ENCODE results near the gene POMC. TPM values are rescaled to one million over a fixed set of nuclear protein-coding genes. Genes with fewer than 3 reads are reported as not detected.

The POMC gene
- total RNA-seq, 3 donors from 2014 or later (not counting 1 experiment from before 2014, with no cell fraction given), result 4.9 to 6.6 (median 6.0) TPM

Other genes with a start within 250 kb of the POMC start
- gene ADCY3, start 248.3 kb downstream of the POMC start, total RNA-seq, result 1 to 10 TPM; 5.4 to 9.2 (median 7.6) TPM
- 10 to 100 TPM; 14.1 to 19.7 (median 16.6) TPM for gene DNAJC27, start 196.6 kb downstream of the POMC start, total RNA-seq
- under 1 TPM in 1 of 3 donors, not detected in 2; 0.05 TPM for gene EFR3B, start 126.5 kb downstream of the POMC start, total RNA-seq
- 10 to 100 TPM; 36.3 to 60.7 (median 45.2) TPM for gene DNMT3A, start 173.3 kb upstream of the POMC start, total RNA-seq